ENCODE measurements around the gene PLA2G4D. TPM values are rescaled to one million over a fixed set of nuclear protein-coding genes. Genes with fewer than 3 reads are reported as not detected.

The PLA2G4D gene
- total RNA-seq, 2 donors from 2014 or later = not detected

DNA sequence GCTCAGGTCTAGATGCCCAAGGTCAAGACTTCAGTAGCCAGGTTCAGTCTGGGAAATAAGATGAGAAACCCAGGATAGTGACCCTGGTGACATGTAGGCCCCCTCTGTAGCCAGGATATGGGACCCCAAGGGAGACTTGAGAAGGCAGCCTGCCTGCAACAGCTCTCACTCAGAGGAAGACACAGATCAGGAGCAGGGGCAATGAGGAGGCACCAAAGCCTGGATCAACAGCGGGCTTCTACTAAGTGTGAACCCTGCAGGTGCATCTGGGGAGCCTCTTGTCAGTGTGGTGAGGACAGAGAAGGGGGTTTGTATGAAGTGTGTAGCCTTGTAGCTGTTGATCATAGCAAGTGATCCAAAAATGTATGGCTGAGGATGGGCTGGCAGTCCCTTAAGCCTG lies 36.6 kb upstream of the PLA2G4D start:
- no peak for DNase-seq (ENCODE audit: low spot score)
- intact Hi-C loops (cut with DNase I) = loop anchor here (10.0 kb wide), 1 partner anchor 136 kb away; no protein-coding TSS in a partner anchor

DNA sequence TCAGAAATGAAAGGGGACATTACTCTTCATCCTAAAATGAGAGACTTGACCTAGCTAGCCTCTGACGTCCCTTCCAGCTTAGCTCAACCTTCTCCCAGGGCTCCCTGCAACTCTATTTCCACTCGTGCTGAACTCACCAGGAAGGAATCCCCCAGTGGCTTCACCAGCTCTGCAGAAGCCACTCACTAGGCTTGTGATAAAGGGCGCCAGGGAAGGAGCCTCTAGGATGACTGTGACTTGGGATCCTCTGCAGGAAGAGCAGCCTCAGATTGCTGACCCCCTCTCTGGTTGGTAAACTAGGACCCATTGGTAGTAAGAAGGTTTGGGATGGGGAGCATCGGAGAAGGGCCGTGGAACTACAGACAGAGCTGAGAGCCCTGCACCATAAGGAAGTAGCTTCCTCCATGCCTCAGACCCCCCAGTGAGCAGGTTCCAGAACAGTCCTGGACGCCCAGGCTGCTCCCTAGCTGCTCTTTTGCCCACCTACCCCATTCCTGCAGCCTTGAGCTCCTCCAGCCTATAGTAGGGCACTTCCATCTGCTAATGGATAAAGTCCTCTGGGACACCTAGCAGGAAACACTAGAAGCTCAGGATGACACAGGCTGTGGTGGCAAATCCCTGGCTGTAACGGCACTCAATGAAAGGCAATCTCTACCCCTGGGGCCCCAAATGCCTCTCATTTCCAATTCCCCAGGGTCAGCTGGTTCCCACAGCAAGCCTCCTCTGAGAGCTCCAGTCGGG lies 36.1 kb upstream of the PLA2G4D start:
- DNase-seq (ENCODE audit: low spot score) = no peak

DNA sequence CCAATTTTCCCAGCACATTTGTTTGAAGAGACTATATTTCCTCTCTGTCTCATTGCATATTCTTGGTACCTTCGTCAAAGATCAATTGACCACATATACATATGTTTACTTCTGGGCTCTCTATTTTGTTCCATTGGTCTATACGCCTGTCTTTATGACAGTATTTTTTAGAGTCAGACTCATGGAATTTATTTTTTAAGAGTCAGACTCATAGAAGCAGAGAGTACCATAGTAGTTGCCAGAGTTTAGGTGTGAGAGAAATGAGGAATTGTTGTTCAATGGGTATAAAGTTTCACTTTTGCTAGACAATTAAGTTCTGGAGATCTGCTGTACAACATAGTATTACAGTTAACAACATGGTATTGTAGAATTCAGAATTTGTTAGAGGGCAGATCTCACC lies 35.0 kb upstream of the PLA2G4D start:
- no peak for DNase-seq (ENCODE audit: low spot score)
- intact Hi-C loops (cut with DNase I) = no loop called here

More for the DNA sequence above, 36.1 kb upstream of the PLA2G4D start:
- intact Hi-C loops (cut with DNase I) = loop anchor here (10.0 kb wide), 1 partner anchor 136 kb away; no protein-coding TSS in a partner anchor

DNA sequence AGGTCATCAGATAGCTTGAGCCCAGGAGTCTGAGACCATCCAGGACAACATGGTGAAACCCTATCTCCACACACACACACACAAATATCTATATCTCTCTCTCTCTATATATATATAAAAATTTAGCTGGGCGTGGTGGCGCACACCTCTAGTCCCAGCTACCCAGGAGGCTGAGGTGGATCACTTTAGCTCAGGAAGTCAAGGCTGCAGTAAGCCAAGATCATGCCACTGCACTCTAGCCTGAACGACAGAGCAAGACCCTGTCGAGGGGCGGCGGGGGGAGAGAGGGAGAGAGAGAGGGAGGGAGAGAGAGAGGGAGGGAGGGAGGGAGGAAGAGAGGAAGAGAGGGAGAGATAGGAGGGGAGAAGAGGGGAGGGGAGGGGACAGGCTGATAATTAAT lies 34.1 kb upstream of the PLA2G4D start:
- intact Hi-C loops (cut with DNase I) = no loop called here
- DNase-seq (ENCODE audit: low spot score) = no peak

DNA sequence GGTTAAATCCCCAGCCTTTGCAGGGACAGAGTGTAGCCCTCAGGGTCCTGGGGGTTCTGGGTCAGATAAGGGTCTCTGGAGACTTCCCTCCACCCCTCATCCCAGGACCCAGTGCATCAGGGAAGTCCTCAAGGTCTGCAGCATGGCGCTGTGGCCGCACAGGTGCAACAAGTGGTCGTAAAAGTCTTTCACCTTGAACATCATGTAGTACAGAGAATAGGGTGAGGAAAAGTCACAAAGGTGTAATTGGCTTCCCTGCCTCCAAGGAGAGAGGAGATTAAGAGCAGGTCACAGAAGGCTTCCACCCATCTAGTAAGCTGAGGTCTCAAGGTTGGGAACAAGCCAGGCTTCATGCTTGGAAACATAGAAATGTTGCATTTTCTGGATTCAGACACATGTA lies 29.2 kb upstream of the PLA2G4D start:
- no peak for DNase-seq (ENCODE audit: low spot score)
- intact Hi-C loops (cut with DNase I) = loop anchor here in 1 of 2 donors (5.0 kb wide), 1 partner anchor 1104 kb away; no protein-coding TSS in a partner anchor

DNA sequence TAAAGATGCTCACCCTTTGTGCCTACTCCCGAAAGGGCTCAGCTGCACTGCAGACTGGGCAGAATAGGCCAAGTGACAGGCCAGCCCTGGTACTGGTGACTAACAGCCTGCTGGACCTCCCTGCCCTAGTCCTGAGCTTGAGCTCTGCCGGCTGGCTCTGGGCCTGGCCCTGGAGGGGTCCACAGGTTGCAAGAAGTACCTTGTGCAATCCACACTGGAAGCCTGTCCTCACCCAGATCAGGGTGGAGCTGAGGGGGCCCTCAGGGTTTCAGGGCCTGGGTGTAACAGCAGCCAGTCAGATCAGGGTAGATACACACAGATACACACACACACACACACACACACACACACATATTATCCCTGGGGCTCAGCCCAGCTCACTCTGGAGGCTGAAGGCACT lies 27.3 kb upstream of the PLA2G4D start:
- intact Hi-C loops (cut with DNase I) = loop anchor here in 1 of 2 donors (5.0 kb wide), 1 partner anchor 1106 kb away; no protein-coding TSS in a partner anchor
- DNase-seq (ENCODE audit: low spot score) = no peak

DNA sequence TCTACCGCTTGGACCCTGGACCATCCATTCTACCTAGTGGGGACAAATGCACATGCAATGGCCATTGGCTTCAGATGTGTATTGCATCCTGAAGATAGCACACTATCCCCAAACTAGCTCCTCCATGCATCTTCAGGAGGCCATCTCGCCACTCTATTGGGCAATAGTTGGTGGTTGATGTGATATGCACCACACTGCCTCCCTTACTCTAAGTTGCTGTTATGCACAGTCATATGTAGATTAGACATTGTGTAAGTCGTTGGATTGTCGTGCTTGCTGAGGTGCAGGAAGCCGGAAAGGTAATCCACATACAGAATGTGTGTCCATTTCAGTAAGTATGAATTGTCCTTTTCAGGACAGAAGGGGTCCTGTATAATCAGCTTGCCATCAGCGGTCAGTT lies 26.7 kb upstream of the PLA2G4D start:
- intact Hi-C loops (cut with DNase I) = loop anchor here in 1 of 2 donors (5.0 kb wide), 1 partner anchor 1106 kb away; no protein-coding TSS in a partner anchor
- DNase-seq (ENCODE audit: low spot score) = no peak

DNA sequence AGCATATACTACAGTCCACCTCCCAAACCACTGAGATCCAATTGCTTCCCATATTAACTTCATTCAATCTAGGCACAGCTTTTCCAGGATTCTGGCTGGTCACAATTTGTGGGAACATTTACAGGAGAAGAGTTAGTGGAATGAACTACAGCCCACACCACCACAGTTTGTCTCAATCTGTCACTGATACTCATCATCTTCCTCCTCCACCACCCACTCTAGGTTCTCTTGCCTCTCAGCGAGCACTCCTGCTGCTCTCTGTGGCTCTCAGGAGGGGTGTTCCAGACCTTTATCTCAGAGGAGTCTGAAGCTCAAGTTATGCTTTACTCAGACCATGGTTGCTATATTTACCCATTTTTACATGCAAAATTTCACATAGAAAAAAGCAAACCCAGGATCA lies 25.9 kb upstream of the PLA2G4D start:
- intact Hi-C loops (cut with DNase I) = loop anchor here in 1 of 2 donors (5.0 kb wide), 1 partner anchor 1107 kb away; no protein-coding TSS in a partner anchor

DNA sequence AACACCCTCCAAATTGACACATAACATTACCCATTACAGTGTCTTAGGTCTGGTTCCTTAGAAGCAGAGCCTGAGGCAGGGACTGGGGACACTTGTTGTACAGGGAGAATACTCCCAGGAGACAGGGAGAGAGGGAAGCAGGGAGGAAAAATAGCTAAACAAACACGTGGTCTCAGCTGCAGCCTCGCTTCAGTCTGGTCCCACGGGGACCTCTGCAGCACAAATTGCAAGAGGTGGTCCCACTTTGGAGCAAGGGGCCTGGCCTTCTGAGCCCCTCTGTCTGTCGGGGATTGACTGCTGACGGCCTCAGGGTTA lies 25.0 kb upstream of the PLA2G4D start:
- no peak for DNase-seq (ENCODE audit: low spot score)
- intact Hi-C loops (cut with DNase I) = no loop called here

More for the DNA sequence above, 25.9 kb upstream of the PLA2G4D start:
- no peak for DNase-seq (ENCODE audit: low spot score)

DNA sequence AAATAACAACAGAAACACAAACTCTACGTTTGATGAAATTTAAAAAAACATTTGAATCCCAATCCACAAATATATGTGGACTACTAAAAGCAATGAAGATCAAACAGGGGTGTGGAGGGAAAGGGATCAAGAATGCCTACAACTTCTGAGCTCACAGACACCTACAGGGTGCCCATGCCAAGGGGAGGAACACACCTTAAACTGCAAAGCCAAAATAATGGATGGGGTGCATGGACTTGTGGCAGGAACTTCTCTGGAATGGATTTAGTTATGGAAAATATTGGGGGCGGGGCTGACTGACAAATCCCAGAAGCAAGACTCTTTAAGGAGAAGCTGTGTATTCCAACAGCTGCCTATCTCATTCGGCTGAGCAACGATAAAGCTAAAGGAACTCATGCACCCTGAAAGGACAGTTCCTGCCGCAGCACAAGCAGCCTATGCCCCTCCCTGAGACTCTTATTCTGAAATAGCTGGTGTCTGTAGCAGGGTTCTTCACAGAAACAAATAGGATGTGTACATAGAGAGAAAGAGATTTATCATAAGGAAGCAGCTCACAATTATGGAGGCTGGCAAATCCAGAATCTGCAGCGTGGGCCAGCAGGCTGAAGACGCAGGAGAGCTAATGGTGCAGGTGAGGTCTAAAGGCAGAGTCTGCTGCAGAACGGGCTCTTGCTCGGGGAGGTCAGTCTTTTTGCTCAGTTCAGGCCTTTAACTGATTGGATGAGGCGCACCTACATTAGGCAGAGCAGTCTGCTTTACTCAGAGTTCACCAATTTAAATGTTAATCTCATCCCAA lies 24.5 kb upstream of the PLA2G4D start:
- intact Hi-C loops (cut with DNase I) = no loop called here
- DNase-seq (ENCODE audit: low spot score) = no peak

DNA sequence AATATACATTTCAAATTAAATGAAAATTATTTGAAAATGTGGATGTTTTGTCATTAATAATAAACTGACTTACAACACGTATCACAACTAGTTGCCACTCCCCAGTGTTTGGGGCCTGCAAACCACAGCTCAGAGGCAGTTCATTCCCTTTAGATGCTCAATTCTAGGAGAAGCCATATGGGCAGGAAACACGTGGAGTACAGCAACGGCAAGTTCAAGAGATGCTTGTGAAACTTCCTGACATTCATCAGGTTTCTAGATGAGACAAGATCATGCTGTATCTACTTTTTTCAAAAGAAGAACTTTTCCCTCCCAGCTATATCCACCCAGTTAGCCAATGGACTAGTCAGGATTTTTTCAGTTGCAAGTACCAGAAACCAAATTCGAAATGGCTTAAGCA lies 17.6 kb upstream of the PLA2G4D start:
- intact Hi-C loops (cut with DNase I) = no loop called here
- DNase-seq (ENCODE audit: low spot score) = no peak

DNA sequence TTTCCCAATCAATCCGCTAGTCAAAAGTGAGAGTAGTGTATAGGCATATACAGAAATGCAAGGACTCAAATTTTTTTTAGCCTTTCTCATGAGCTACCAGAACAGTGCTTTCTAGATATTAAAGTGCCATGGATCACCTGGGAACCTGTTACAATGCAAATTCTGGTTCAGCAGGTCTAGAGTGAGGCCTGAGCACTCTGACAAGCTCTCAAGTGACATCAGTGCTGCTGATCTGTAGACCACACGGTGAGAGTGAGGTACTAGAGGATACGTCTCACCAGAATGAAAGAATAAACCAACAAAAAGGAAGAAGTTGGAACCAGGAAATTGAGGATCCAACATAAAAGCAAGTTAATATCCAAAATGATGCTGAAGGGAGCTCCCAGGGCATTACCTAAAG lies 16.0 kb upstream of the PLA2G4D start:
- DNase-seq (ENCODE audit: low spot score) = no peak
- intact Hi-C loops (cut with DNase I) = no loop called here

DNA sequence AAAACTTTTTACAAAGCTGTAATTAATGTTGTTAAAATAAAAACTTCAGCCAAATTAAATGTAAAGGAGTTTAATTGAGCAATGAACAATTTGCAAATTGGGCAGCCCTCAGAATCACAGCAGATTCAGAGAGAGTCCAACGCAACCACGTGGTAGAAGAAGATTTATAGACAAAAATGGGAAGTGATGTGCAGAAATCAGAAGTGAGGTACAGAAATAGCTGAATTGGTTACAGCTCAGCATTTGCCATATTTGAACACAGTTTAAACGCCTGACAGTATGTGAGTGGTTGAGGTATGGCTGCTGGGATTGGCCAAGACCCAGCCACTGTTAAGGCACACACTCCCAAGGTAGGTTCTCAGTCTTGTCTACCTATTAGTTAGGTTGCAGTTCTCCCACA lies 14.4 kb upstream of the PLA2G4D start:
- intact Hi-C loops (cut with DNase I) = no loop called here
- no peak for DNase-seq (ENCODE audit: low spot score)

DNA sequence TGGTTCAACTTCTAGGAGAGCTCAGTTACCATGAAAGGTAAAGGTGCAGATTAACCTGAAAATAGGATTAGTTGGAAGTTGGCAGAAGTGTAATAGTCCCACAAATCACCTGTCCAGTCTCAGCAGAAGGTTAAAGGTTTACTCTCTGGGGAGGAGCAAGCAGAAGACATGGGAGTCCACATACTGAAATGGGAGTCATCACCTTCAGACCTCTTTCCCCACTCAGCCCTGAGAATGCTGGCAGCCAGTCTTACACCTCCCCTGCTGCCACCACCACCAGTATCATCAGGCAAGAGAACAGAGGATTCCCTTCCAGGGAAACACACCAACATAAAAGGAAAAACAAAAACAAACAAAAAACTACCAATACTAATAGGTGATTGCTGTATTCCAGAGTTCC lies 13.8 kb upstream of the PLA2G4D start:
- intact Hi-C loops (cut with DNase I) = no loop called here
- no peak for DNase-seq (ENCODE audit: low spot score)

DNA sequence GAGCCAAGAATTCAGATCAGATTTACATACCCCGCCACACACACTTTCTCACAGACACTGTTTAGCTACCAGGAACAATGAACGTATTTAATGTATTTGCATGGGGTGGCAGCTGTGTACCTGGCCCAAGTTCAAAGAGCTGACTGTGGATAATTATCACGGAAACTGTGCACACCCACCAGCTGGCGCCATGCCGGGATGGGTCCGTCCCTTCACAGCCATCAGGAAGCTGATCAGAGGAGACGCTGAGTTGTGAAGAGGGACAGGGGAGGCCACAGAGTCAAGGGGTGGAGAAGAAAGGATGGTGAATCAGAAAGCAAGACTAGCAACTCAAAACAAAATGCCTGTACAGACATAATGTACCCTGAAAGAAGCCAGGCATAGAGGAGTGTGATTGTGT lies 13.1 kb upstream of the PLA2G4D start:
- no peak for DNase-seq (ENCODE audit: low spot score)
- intact Hi-C loops (cut with DNase I) = no loop called here

DNA sequence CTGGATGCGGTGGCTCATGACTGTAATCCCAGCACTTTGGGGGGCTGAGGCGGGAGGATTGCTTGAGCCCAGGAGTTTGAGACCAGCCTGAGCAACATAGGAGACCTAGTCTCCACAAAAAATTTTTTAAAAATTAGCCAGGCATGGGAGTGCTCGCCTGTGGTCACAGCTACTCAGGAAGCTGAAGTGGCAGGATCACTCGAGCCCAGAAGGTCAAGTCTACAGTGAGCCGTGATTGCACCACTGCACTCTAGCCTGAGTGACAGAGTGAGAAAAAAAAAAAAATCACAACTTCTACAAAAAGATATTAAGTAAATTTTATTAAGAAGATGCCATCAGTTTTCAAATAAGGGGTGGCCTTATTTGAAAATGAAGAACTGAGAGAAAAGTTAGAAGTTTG lies 11.9 kb upstream of the PLA2G4D start:
- DNase-seq (ENCODE audit: low spot score) = no peak
- intact Hi-C loops (cut with DNase I) = no loop called here

DNA sequence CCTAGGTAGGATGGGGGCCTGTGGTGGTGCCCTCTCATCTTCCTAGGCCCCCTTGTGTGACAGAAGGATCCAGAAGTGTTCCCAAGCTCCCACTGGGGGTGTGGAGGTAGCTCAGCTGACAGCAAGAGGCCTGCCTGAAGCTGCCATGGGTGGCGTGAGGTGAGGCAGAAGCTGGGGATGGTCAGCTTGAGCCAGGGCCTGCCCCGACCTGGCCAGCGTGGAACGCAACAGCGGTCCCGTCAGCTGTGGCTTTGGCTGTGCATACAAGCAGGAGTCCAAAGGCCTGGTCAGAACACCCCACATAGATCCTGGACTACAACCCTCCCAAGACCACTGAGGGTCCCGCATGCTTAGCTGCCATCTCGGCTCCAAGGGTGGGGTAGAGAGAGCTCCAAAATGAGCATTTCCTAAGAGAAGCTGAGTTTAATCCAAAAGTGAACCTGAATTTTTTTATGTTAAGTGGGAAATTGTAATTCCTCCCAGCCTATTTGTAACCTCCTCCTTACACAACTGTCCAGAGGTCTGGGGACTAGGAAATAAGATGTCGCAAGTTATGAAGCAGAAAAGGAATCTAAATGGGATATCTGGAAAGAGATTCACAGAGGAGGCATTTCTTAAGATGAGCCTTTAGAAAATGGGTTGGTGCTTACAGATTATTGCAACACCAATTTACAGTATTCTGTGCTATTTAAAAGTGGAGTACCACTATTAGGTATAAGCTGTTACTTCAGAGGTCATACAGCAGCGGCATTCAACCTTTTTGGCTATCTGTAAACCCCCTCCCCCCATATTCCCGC lies 9.9 kb upstream of the PLA2G4D start:
- intact Hi-C loops (cut with DNase I) = no loop called here
- DNase-seq (ENCODE audit: low spot score) = no peak

DNA sequence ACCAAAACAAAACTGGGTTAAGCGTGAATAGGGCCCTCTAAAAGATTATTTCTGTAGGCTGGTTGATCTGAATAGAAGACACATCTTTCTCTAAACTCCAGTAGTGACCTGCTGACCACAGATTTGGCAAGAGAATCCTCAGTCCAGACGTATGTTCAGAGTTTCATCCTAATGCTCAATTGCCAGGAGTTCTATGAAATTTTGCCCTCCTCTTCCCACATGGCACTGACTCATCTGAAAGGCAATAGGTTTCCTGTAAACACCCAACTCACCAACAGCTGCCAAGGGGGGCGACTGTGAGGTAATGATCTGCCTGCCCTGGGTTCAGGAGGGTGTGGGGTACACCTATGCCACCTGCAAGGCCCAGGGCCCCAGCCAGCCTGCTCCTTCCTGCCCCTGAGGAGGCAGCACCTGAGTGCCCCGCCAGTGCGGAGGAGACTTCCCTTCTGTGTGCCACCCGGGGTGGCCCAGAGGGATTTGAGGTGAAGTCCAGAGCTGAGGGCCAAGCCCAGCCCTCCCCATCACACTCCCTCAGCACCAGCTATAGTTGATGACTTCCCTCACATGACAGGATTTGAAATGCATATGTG lies 8.4 kb upstream of the PLA2G4D start:
- intact Hi-C loops (cut with DNase I) = no loop called here
- DNase-seq (ENCODE audit: low spot score) = no peak

DNA sequence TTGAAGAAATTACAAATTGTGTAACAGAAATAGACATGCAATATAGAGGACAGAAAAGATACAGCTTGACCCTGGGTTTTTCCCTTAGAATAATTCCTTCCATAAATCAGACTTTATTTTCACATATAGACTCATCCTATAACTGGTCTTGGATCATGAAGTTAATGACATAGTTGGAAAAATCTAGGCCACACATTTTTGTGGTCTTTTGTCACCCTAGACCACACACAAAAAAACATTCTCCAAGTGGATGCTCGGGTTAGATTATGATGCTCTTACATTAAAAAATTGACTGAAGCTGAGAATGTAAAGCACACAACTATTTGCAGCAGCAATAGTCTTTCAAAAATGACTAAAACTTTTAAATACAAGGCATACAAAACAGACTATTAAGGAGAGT lies 7.5 kb upstream of the PLA2G4D start:
- intact Hi-C loops (cut with DNase I) = no loop called here
- no peak for DNase-seq (ENCODE audit: low spot score)

Data from posterior vena cava (tissue), 2 donors.